ENCODE data around the gene PTPRM. TPM values are rescaled to one million over a fixed set of nuclear protein-coding genes. Genes with fewer than 3 reads are reported as not detected.

Gene PTPRM
- total RNA-seq, 1 donor from 2014 or later, result 59.0 TPM

DNA sequence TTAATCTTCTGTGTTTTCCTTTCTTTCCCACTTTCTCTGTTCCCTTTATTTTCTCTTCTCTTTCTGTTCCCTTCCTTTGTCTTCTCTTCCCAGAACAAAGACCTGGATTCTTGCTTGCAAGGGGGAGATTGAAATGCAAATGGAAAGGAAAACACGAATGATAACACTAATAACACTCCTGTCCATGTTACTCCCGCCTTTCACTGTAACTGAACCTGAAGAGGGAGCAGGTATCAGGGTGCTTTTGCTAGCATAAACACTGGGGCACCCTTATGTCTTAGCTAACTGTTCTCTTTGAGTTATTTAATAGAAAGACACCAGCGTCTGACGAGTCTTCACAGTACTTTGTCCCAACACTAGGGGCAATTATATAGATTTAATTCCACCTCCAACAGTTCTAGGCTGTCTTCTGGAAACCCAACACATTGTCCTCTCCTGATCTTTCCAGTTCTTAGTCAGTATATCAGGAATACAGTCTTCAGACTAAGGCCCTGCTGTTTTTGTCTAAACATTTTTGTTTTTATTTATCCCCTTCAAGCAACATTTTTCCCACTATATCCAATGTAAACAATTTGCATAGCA lies 99.2 kb downstream of the PTPRM start:
- no peak for DNase-seq (ENCODE audit: low read depth, low spot score)

- DNase-seq (ENCODE audit: low read depth, low spot score), result no peak
These were observed 101.3 kb downstream of the PTPRM start for GRCh38 chr18:7668392-7668791.

- DNase-seq (ENCODE audit: low read depth, low spot score), result no peak
These were observed 102.2 kb downstream of the PTPRM start for GRCh38 chr18:7669361-7669760.

DNA sequence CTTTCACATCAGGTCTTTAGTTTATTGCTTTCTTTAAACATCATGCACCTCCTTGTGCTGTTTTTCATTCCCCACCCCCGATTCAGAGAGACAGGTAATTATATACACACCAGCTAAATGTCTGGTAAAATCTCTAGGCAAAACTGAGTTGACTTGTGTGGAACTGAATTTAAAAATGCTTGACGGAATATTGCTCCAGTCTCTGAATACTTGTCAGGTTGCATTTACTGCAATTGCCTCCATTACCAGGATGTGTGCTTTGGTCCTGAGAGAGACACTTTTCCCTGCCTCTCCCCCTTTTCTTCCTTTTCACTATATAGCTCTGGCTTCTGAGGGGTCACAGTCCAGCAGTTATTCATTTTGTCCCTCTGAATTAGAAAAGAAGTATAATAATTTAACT lies 104.0 kb downstream of the PTPRM start:
- no peak for DNase-seq (ENCODE audit: low read depth, low spot score)

- no peak for DNase-seq (ENCODE audit: low read depth, low spot score)
These were observed 109.2 kb downstream of the PTPRM start for GRCh38 chr18:7676253-7676873.

DNA sequence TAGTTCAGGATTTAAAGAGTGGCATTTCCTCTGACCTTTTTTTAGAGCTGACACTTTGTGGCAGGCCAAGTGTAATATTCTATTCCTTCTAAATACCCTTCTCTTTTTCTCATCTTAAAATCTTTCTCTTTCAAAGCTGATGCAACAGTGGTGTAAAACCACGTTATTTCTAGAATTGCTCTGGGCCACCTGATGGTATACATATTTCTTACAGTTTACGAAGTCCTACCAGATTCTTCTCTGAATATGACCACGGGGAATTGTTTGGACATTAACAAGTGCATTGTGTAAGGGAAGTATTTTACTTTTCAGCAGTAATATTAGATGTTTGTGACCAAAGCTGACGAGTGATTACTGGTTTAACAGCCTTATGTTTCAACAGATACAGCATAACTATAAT lies 109.9 kb downstream of the PTPRM start:
- DNase-seq (ENCODE audit: low read depth, low spot score), result no peak

- DNase-seq (ENCODE audit: low read depth, low spot score), result no peak
These were observed 110.3 kb downstream of the PTPRM start for GRCh38 chr18:7677424-7677823.

DNA sequence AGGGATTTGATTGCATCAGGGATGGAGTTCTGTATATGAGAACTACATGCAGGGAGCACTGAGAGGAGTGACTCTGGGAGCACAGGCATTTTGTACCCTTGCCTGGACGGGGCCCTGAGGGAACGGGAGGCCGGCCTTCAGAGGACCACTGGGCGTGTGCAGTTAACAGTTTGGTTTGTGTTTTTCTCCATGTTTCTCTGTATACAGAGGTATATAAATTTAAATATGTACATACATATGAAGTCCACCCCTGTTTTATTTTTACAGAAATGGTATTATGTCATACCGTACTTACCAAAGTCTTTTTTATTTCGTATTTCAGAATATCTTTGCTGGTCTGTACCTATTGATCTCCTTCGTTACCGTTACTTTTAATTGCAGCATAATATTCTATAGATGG lies 111.3 kb downstream of the PTPRM start:
- DNase-seq (ENCODE audit: low read depth, low spot score), result no peak

DNA sequence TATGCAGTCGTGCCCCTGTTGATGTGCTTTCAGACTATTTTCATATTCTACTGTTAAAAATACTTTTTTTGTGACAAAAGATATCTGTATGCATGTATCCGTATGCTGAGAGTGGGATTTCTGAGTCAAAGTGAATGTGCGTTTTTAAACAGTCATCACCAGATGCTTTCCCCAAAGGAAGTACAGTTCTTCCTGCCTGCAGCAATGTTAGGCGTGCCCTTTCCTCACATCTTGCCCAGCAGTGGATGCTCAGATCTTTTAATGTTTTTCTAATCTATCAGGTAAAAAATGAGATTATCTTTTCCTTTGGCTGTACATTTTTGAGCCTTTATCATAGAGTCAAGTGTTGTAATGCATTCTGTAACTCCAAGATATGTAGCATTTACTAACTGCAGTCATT lies 111.7 kb downstream of the PTPRM start:
- peak; percentile 48 for DNase-seq (ENCODE audit: low read depth, low spot score)

- no peak for DNase-seq (ENCODE audit: low read depth, low spot score)
These were observed 114.2 kb downstream of the PTPRM start for GRCh38 chr18:7681298-7681697.

- DNase-seq (ENCODE audit: low read depth, low spot score), result no peak
These were observed 115.2 kb downstream of the PTPRM start for GRCh38 chr18:7682321-7682720.

DNA sequence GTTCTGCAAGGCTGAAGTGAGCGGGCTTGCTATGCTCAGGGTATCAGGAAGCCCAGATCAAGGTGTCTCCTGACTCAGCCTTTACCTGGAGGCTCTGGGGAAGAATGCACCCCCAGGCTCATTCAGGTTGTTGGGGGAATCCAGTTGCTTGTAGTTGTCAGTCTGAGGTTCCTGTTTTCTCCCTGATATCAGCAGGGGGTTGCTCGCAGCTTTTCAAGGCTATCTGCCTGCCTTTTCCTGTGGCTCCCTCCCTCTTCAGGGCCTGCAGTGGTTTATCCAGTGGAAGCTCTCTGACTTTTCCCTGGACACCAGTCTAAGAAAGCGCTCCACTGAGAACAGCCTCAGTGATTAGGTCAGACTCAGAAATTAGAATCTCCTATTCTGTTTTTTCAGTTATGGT lies 116.6 kb downstream of the PTPRM start:
- no peak for DNase-seq (ENCODE audit: low read depth, low spot score)

DNA sequence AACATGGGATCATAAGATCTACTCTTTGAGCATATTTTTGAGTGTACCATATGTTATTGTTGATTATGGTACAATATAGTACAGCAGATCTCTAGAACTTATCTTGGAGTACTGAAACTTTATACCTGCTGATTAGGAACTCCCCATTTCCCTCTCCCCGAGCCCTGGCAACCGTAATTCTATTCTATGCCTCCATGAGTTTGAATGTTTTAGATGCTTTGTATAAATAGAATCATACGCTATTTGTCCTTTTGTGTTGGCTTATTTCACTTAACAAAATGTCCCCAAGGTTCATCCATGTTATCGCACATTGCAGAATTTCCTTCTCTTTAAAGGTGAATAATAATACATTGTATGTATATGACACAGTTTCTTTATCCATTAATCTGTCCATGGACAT lies 117.2 kb downstream of the PTPRM start:
- no peak for DNase-seq (ENCODE audit: low read depth, low spot score)

DNA sequence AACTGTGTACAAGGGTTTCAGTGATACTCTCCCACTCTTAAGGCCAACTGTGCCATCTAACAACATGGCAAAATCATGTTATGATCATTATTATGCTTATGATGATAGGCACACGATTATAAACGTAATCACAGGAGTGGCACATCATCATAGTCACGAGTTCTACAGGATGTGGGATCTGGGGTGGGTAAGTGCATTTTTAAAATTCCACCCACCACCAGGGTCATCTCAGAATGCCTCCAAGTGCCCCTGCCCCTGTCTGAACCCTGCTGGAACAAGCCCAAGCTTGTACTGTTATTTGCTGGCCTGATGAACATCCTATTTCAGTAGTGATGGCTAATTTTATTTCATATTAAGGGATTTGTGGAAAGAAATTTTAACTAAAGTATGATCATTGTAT lies 117.8 kb downstream of the PTPRM start:
- no peak for DNase-seq (ENCODE audit: low read depth, low spot score)

- DNase-seq (ENCODE audit: low read depth, low spot score), result no peak
These were observed 119.2 kb downstream of the PTPRM start for GRCh38 chr18:7686278-7686677.

DNA sequence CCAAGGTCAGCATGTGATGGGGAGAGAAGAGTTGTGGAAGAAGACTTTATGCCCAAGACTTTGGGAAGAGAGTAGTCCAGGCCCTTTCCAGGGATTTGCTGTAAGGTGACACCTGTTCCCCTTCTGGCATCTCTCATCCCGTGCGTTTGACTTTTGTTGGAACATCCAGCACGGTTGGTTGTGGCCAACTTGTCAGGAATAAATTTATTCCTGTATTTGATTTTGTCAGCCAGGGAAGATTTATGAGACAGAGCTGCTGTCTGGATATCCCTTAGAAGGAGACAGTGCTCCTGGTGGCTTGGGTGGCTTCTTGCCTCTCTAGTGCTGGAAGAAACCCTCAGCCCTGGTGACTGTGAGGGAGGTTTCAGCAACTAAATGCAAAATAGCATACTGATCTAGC lies 121.5 kb downstream of the PTPRM start:
- DNase-seq (ENCODE audit: low read depth, low spot score), result no peak

- no peak for DNase-seq (ENCODE audit: low read depth, low spot score)
These were observed 124.1 kb downstream of the PTPRM start for GRCh38 chr18:7691206-7691605.

- DNase-seq (ENCODE audit: low read depth, low spot score), result no peak
These were observed 129.7 kb downstream of the PTPRM start for GRCh38 chr18:7696780-7697179.

- no peak for DNase-seq (ENCODE audit: low read depth, low spot score)
These were observed 130.2 kb downstream of the PTPRM start for GRCh38 chr18:7697306-7697705.

GRCh38 chr18:7711495-7711894 lies 144.4 kb downstream of the PTPRM start:
- DNase-seq (ENCODE audit: low read depth, low spot score), result no peak

DNA sequence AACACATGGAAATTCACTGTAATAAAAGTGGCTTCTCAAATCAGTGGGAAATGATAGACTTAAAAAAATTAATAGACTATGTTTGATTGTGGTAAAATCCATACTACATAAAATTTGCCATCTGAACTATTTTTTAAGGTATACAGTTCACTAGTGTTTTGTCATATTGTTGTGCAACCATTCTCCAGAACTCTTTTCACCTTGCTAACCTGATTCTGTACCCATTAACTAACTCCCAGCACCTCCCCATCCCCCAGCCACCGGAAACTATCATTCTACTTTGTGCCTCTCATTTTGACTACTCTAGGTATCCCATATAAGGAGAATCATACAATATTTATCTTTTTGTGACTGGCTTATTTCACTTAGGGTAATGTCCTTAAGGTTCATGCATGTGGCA lies 153.3 kb downstream of the PTPRM start:
- DNase-seq (ENCODE audit: low read depth, low spot score), result no peak

GRCh38 chr18:7721532-7721931 lies 154.4 kb downstream of the PTPRM start:
- no peak for DNase-seq (ENCODE audit: low read depth, low spot score)

GRCh38 chr18:7722955-7723354 lies 155.8 kb downstream of the PTPRM start:
- DNase-seq (ENCODE audit: low read depth, low spot score), result no peak

- DNase-seq (ENCODE audit: low read depth, low spot score), result no peak
These were observed 156.4 kb downstream of the PTPRM start for GRCh38 chr18:7723558-7723957.
